Islet of Langerhans (tissue), 1 donor: ENCODE results near the gene DISP2.

Experiments used
- FAIRE-seq: peaks from one replicate; lab custom pipeline; 2011; peaks lifted over from hg19 to GRCh38; lab: Jason Lieb, UNC

DISP2 gene

GRCh38 chr15:40344217-40344616 lies 13.8 kb upstream of the DISP2 start:
- FAIRE-seq = no peak

- FAIRE-seq = no peak
These were observed 13.3 kb upstream of the DISP2 start for GRCh38 chr15:40344631-40345120.

- FAIRE-seq = no peak
These were observed 12.7 kb upstream of the DISP2 start for GRCh38 chr15:40345225-40345866.

- FAIRE-seq = no peak
These were observed 12.0 kb upstream of the DISP2 start for GRCh38 chr15:40345867-40346578.

GRCh38 chr15:40346579-40347558 lies 11.2 kb upstream of the DISP2 start:
- no peak for FAIRE-seq

GRCh38 chr15:40347559-40348473 lies 10.2 kb upstream of the DISP2 start:
- FAIRE-seq = no peak

GRCh38 chr15:40348474-40348870 lies 9.5 kb upstream of the DISP2 start:
- FAIRE-seq = no peak

GRCh38 chr15:40349163-40349562 lies 8.9 kb upstream of the DISP2 start:
- no peak for FAIRE-seq

- no peak for FAIRE-seq
These were observed 5.6 kb upstream of the DISP2 start for GRCh38 chr15:40352281-40352901.

GRCh38 chr15:40353697-40354096 lies 4.3 kb upstream of the DISP2 start:
- FAIRE-seq = no peak

- FAIRE-seq = no peak
These were observed 3.4 kb upstream of the DISP2 start for GRCh38 chr15:40354408-40355171.

- FAIRE-seq = no peak
These were observed 1.9 kb upstream of the DISP2 start for GRCh38 chr15:40355976-40356585.

- no peak for FAIRE-seq
These were observed 773 bp upstream of the DISP2 start for GRCh38 chr15:40357246-40357645.

GRCh38 chr15:40358471-40359353 lies 693 bp downstream of the DISP2 start:
- no peak for FAIRE-seq

- FAIRE-seq = no peak
These were observed 2.0 kb downstream of the DISP2 start for GRCh38 chr15:40360015-40360414.

GRCh38 chr15:40361640-40362039 lies 3.6 kb downstream of the DISP2 start:
- FAIRE-seq = no peak

GRCh38 chr15:40363611-40364010 lies 5.6 kb downstream of the DISP2 start:
- no peak for FAIRE-seq

GRCh38 chr15:40364251-40364650 lies 6.2 kb downstream of the DISP2 start:
- no peak for FAIRE-seq

- FAIRE-seq = no peak
These were observed 7.0 kb downstream of the DISP2 start for GRCh38 chr15:40365016-40365415.
